Suprapubic skin (tissue), 4 donors: Measurements from ENCODE around the gene CAPS.

ENCODE experiments used
- CTCF ChIP-seq, 2 donors: fragments of 200-600 bp in 1 of 2; fragments of 450-650 bp in 1 of 2; sonication (generic) in 1 of 2; IDR thresholded peaks; one replicate each; pipeline ENCODE4 v1.5.1; 2016 to 2019; ENCODE audit warnings: antibody characterized with exemption in 2 of 2, mild to moderate bottlenecking in 1 of 2, moderate library complexity in 1 of 2
- EP300 ChIP-seq: sonication (generic); formaldehyde crosslinking; IDR thresholded peaks from one replicate; pipeline ENCODE4 v1.6.1; 2017; ENCODE audit warnings: antibody characterized with exemption
- POLR2A ChIP-seq, 2 donors: fragments of 450-650 bp; IDR thresholded peaks; one replicate each; pipeline ENCODE4 v1.6.1; 2017; ENCODE audit warnings: antibody characterized with exemption in 2 of 2, mild to moderate bottlenecking in 2 of 2, moderate library complexity in 2 of 2
- POLR2AphosphoS5 ChIP-seq, 3 donors: sonication (generic); formaldehyde crosslinking; IDR thresholded peaks; one replicate each; pipeline ENCODE4 v1.6.1; 2017; ENCODE audit warnings: antibody characterized with exemption in 3 of 3

DNA sequence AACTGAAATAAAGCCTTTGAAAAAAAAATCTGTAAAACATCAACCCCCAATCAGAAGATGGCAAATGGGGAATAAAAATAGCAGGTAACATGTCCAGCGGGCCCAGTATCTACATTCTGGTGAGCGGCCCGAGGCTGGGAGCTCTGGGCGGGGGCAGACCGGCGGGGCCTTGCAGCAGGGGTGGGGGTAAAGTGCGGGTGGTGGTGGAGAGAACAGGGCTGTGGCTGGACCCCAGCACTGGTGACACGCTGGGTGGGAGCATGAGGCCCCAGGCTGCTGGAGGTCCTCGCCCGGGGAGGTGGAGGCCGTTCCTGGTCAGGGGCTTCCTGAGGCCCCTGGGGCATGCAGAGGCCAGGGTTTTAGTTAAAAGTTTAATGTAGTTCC lies 1.7 kb downstream of the CAPS start:
- TF ChIP-seq POLR2A (IDR thresholded peaks at IDR 0.05): no peak
- no peak for TF ChIP-seq POLR2AphosphoS5 (IDR thresholded peaks at IDR 0.05)
- TF ChIP-seq CTCF (IDR thresholded peaks at IDR 0.05): no peak
- no peak for TF ChIP-seq EP300
